ENCODE data around the gene PACC1. TPM values are rescaled to one million over a fixed set of nuclear protein-coding genes. Genes with fewer than 3 reads are reported as not detected.
"Not testable (repeated sequence)": the region's sequence is repeated elsewhere in the genome, so short reads cannot be mapped to it uniquely, and the experiment has no call there.

Gene PACC1
- total RNA-seq, 1 experiment from 2014 or later, result 21.1 TPM

DNA sequence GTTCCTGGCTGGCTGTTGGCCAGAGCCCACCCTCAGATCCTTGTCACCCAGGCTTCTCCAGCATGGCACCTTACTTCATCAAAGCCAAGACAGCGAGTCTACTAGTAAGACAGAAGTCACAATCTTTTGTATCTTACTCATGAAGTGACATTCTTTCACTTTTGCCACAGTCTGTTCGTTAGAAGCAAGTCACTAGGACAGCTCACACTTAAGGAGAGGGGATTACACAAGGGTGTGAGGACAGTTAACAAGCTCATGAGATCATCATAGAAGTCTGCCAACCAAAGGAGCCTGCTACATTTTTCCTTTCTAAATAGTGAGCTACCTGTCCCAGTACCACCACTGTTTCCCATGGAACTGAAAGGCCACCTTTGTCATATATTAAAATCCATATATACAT lies 61.5 kb downstream of the PACC1 start:
- no peaks in the 10 kb centered on the region for H3K9me3 ChIP-seq (replicated peaks)
- no peak overlapping the region for H3K4me3 ChIP-seq
- peaks cover 7% of the 10 kb centered on the region for H3K36me3 ChIP-seq
- no peaks in the 10 kb centered on the region for H3K4me1 ChIP-seq
- H3K27me3 ChIP-seq, result no peaks in the 10 kb centered on the region
- DNase-seq, result no peak
- no peak overlapping the region for H3K27ac ChIP-seq

DNA sequence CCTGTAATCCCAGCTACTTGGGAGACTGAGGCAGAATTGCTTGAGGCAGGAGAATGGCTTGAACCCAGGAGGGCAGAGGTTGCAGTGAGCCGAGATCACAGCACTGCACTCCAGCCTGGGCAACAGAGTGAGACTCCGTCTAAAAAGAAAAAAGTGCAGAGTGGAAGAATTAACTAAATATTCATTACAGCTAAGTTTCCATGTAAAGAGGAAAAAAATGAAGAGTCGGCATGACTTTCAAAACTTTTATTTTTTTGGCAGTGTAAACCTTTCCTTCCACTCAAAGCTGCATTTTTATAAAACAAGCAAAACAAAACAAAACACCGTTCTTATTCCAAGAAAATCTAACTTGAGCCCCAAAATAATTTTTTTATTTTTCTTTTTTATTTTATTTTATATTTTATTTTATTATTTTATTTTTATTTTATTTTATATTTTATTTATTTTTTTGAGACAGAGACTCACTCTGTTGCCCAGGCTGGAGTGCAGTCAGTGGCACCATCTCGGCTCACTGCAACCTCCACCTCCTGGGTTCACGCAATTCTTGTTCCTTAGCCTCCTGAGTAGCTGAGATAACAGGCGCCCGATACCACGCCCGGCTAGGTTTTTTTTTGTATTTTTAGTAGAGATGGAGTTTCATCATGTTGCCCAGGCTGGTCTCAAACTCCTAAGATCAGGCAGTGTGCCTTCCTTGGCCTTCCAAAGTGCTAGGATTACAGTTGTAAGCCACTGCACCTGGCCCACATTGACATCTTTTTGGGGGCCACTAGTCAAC lies 62.9 kb downstream of the PACC1 start:
- Histone ChIP-seq H3K27me3 (no peaks in the 10 kb centered on the region), H3K4me3 (no peak overlapping the region), H3K27ac (no peak overlapping the region), H3K4me1 (no peaks in the 10 kb centered on the region), H3K36me3 (peaks cover 3% of the 10 kb centered on the region; the same call in 1 of the 2 replicates), H3K9me3 (replicated peaks) (no peaks in the 10 kb centered on the region)
- no peak for DNase-seq

DNA sequence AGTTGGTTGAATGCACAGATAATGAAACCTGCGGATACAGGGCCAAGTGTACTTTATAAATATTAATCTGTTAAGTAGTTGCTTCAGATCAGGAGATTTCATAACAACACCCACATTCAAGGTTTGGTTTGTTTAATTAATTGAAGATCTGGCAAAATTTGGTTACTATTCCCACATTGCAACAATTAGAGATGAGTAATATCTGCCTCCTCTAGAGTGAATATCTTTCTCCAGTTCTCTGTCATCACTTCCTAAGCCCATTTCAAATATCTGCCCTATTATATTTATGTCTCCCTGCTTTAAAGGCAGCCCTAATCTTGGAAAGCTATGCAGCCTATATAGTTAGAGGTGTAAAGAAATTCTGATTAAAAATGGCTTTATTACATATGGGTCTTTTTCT lies 68.1 kb downstream of the PACC1 start:
- no peaks in the 10 kb centered on the region for H3K9me3 ChIP-seq (replicated peaks)
- DNase-seq, result no peak
- H3K4me1 ChIP-seq, result no peaks in the 10 kb centered on the region
- no peak overlapping the region for H3K4me3 ChIP-seq
- no peaks in the 10 kb centered on the region for H3K27me3 ChIP-seq
- H3K27ac ChIP-seq, result no peak overlapping the region
- H3K36me3 ChIP-seq, result no peaks in the 10 kb centered on the region; the same call in 1 of the 2 replicates

DNA sequence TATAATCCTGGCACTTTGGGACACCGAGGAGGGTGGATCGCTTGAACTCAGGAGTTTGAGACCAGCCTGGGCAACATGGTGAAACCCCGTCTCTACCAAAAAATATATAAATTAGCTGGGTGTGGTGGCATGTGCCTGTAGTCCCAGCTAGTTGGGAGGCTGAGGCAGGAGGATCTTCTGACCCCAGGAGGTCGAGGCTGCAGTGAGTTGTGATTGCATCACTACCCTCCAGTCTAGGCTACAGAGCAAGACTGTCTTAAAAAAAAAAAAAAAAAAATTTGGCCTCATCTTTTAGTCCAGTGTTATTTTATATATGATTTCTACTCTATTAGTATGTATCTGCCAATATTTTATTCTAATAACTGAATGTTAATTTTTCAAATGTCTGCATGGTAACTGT lies 69.8 kb downstream of the PACC1 start:
- Histone ChIP-seq H3K36me3 (no peaks in the 10 kb centered on the region; the same call in 1 of the 2 replicates), H3K27me3 (no peaks in the 10 kb centered on the region), H3K4me3 (no peak overlapping the region), H3K27ac (no peak overlapping the region), H3K4me1 (no peaks in the 10 kb centered on the region), H3K9me3 (replicated peaks) (no peaks in the 10 kb centered on the region)
- no peak for DNase-seq

DNA sequence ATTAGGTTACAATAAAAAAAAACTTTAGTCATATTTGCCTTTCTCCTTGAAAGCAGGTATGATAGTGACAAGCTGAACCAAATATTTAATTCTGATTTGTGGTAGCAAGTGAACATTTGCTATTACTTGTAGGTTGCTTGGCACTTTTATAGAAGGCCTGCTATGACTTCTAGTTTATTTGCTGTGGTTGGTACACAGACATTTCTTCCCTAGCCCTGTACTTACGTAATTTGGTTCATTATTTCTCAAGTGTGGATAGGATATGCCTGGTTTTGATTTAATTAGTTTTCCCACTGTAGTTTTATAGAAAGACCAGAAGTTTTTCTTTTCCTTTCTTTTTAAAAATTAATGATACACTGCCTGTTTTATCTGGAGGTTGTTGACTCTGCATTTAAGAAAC lies 73.6 kb downstream of the PACC1 start:
- Histone ChIP-seq H3K4me3 (no peak overlapping the region), H3K27me3 (no peaks in the 10 kb centered on the region)

DNA sequence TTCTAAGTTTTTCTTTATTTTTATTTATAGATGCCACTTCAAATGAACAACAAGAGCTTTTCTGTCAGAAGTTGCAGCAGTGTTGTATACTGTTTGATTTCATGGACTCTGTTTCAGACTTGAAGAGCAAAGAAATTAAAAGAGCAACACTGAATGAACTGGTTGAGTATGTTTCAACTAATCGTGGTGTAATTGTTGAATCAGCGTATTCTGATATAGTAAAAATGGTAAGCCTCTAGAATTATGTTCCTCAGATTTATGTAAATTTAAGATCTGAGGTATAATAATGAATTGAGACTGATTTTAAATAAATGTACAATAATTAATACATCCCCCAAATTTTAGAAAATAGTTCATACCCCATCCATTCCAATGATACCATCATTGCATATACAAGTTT lies 85.6 kb downstream of the PACC1 start:
- no peaks in the 10 kb centered on the region for H3K9me3 ChIP-seq (replicated peaks)
- no peak for DNase-seq

More for the DNA sequence above, 73.6 kb downstream of the PACC1 start:
- DNase-seq, result no peak
- Histone ChIP-seq H3K36me3 (peaks cover 3% of the 10 kb centered on the region; the same call in 1 of the 2 replicates), H3K27ac (no peak overlapping the region), H3K4me1 (no peaks in the 10 kb centered on the region), H3K9me3 (replicated peaks) (no peaks in the 10 kb centered on the region)

DNA sequence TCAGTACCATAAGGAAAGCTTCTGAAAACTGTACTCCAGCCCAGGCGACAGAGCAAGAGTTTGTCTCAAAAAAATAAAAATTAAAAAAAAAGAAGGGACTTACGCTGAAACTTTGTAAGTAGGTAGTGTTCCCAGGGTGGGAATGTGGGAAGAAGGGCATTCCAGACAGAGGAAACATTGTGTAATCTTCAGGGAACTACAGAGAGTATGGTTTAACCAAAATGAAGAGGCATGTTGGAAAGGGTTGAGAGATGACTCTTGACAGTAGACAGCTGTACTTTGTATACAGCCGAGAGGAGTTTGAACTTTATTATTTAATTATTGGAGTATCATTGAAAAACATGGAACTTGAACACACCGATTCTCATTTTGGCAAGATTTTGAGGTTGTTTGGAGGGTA lies 86.4 kb downstream of the PACC1 start:
- no peaks in the 10 kb centered on the region for H3K4me1 ChIP-seq
- H3K4me3 ChIP-seq, result no peak overlapping the region
- H3K27me3 ChIP-seq, result no peaks in the 10 kb centered on the region
- H3K9me3 ChIP-seq (replicated peaks), result no peaks in the 10 kb centered on the region
- H3K36me3 ChIP-seq, result no peaks in the 10 kb centered on the region
- no peak for DNase-seq
- no peak overlapping the region for H3K27ac ChIP-seq

More for the DNA sequence above, 85.6 kb downstream of the PACC1 start:
- peaks cover 3% of the 10 kb centered on the region; the same call in 1 of the 2 replicates for H3K36me3 ChIP-seq
- H3K27ac ChIP-seq, result no peak overlapping the region
- no peak overlapping the region for H3K4me3 ChIP-seq
- no peaks in the 10 kb centered on the region for H3K27me3 ChIP-seq
- no peaks in the 10 kb centered on the region for H3K4me1 ChIP-seq

DNA sequence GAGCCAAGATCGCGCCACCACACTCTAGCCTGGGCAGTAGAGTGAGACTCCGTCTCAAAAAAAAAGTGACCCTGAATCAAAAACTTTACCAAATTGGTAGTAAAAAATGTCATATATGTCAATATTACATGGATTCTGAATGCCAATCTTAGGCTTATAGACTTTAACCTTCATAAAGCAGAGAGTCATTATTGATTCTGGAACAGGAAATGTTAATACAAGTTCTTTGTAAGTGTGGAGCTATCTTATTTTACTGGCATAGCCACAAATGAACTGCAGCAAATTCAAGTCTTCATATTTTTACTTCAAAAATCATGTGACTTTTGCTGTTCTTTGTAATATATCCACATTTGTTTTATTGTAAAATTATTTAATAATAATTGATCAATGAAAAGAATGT lies 88.1 kb downstream of the PACC1 start:
- H3K4me3 ChIP-seq, result no peak overlapping the region

DNA sequence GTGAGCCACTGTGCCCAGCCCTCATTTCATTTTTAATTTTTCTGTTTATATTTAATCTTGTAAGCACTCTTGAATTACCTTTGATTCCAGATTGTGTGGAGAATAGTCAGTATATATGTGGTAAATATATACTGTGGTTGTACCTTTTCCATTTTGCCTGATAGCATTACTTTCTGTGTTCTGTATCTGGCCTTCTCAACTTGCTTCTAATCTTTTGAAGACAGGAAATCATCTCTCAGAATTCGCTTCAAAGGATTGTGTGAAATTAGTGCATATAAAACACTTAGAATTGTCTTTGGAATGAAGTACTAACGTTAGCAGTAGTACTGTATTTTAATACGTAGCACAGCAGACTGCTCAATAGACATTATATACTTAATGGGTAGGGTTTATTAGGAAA lies 91.6 kb downstream of the PACC1 start:
- Histone ChIP-seq H3K36me3 (no peaks in the 10 kb centered on the region), H3K4me1 (no peaks in the 10 kb centered on the region), H3K27ac (no peak overlapping the region), H3K4me3 (no peak overlapping the region), H3K9me3 (replicated peaks) (no peaks in the 10 kb centered on the region), H3K27me3 (no peaks in the 10 kb centered on the region)
- DNase-seq, result no peak

More for the DNA sequence above, 88.1 kb downstream of the PACC1 start:
- H3K27ac ChIP-seq, result no peak overlapping the region
- no peak for DNase-seq
- H3K4me1 ChIP-seq, result no peaks in the 10 kb centered on the region
- H3K36me3 ChIP-seq, result no peaks in the 10 kb centered on the region
- H3K9me3 ChIP-seq (replicated peaks), result no peaks in the 10 kb centered on the region
- no peaks in the 10 kb centered on the region for H3K27me3 ChIP-seq

DNA sequence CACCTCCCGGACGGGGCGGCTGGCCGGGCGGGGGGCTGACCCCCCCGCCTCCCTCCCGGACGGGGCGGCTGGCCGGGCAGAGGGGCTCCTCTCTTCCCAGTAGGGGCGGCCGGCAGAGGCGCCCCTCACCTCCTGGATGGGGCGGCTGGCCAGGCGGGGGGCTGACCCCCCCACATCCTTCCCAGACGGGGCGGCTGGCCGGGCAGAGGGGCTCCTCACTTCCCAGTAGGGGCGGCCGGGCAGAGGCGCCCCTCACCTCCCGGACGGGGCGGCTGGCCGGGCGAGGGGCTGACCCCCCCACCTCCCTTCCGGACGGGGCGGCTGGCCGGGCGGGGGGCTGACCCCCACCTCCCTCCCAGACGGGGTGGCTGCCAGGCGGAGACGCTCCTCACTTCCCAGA lies 93.7 kb downstream of the PACC1 start:
- not testable (repeated sequence) for DNase-seq; H3K27me3 ChIP-seq; H3K36me3 ChIP-seq; H3K27ac ChIP-seq; H3K4me3 ChIP-seq; H3K4me1 ChIP-seq; H3K9me3 ChIP-seq (replicated peaks)

DNA sequence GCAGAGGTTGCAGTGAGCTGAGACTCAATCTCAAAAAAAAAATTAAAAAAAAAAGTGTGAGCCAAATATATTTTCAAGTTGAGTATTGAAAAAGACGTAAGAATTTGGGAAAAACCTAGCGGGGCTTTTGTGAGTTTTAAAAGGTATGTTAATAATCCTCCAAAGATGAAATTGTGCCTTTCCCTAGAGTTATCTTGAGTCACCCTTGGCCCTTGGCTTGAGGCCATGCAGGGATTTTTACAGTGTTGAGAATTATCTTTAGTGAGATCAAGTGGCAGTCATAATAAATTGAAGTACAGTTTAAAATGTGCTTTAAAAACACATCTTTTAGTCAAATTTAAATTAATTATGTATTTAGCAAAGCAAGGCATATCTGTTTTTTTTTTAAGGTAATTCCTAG lies 96.8 kb downstream of the PACC1 start:
- Histone ChIP-seq H3K4me1 (no peaks in the 10 kb centered on the region), H3K9me3 (replicated peaks) (peaks cover under 1% of the 10 kb centered on the region; the same call in 1 of the 2 replicates), H3K27ac (no peak overlapping the region), H3K27me3 (no peaks in the 10 kb centered on the region), H3K36me3 (no peaks in the 10 kb centered on the region), H3K4me3 (no peak overlapping the region)
- no peak for DNase-seq

DNA sequence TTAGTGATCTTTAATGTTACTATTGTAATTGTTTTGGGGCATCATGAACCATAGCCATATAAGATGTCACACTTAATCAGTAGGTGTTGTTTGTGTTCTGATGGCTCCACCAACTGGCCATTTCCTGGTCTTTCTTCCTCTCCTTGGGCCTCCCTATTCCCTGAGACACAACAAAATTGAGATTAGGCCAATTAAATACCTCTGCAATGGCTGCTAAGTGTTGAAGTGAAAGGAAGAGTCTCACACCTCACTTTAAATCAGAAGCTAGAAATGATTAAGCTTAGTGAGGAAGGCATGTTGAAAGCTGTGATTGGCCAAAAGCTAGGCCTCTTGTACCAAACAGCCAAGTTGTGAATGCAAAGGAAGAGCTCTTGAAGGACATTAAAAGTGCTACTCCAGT lies 98.8 kb downstream of the PACC1 start:
- Histone ChIP-seq H3K9me3 (replicated peaks) (peaks cover 2% of the 10 kb centered on the region; the same call in 1 of the 2 replicates), H3K36me3 (no peaks in the 10 kb centered on the region), H3K27me3 (no peaks in the 10 kb centered on the region), H3K4me1 (no peaks in the 10 kb centered on the region), H3K27ac (no peak overlapping the region), H3K4me3 (no peak overlapping the region)
- DNase-seq, result peak; percentile 8 to 50

DNA sequence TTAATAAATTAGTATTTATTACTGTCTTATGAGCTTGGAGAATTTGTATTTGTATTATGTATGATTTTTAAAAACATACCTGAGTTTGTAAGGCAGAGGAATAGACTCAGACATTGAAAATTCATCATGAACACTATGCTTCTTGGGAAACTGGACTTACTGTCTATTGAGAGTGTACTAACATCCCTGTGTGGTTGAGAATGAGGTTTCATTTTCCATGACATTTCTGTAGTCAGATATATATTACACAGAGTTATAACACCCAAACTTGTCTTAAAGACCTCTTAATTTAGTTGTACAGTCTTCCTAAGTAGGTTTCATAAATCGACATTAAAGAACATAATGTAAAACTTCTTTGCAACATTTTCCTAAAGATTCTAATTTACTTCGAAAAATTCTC lies 99.5 kb downstream of the PACC1 start:
- H3K36me3 ChIP-seq, result no peaks in the 10 kb centered on the region
- no peaks in the 10 kb centered on the region for H3K4me1 ChIP-seq
- H3K27me3 ChIP-seq, result no peaks in the 10 kb centered on the region
- no peak for DNase-seq
- H3K27ac ChIP-seq, result no peak overlapping the region
- no peak overlapping the region for H3K4me3 ChIP-seq
- peaks cover 2% of the 10 kb centered on the region; the same call in 1 of the 2 replicates for H3K9me3 ChIP-seq (replicated peaks)

Measured in SJCRH30 (cell line).